Mesenchymal stem cell (in vitro differentiated cells and primary cell): ENCODE data around the gene FGD6. TPM values are rescaled to one million over a fixed set of nuclear protein-coding genes. Genes with fewer than 3 reads are reported as not detected.

Experiments used
- DNase-seq: peaks from one replicate; pipeline ENCODE4 v3.0.0-alpha.2; 2013
- H2AFZ ChIP-seq: one replicate; pipeline ENCODE4 v1.6.1; 2013; ENCODE audit warnings: low read depth, mild to moderate bottlenecking, control low read depth, inconsistent platforms, low read length, moderate library complexity
- H2AK5ac ChIP-seq: 2 replicates; pipeline ENCODE4 v1.6.1; 2013; ENCODE audit warnings: low read length, moderate library complexity, mild to moderate bottlenecking, inconsistent platforms; ENCODE audit not compliant: severe bottlenecking
- H2BK120ac ChIP-seq: one replicate; pipeline ENCODE4 v1.6.1; 2013; ENCODE audit warnings: low read depth, mild to moderate bottlenecking, inconsistent platforms, low read length, moderate library complexity
- H2BK12ac ChIP-seq, 2 experiments: one replicate each; pipeline ENCODE4 v1.6.1; 2013; ENCODE audit warnings: inconsistent platforms in 2 of 2, low read length in 2 of 2, mild to moderate bottlenecking in 2 of 2, moderate library complexity in 2 of 2, control low read depth in 1 of 2
- H2BK15ac ChIP-seq: one replicate; pipeline ENCODE4 v1.6.1; 2013; ENCODE audit warnings: mild to moderate bottlenecking, low read depth, inconsistent platforms; ENCODE audit not compliant: poor library complexity, severe bottlenecking
- H2BK5ac ChIP-seq: 2 replicates; pipeline ENCODE4 v1.6.1; 2013; ENCODE audit warnings: low read depth, mild to moderate bottlenecking, low read length, control low read depth, inconsistent platforms; ENCODE audit not compliant: poor library complexity, severe bottlenecking
- H3K14ac ChIP-seq, 2 experiments: one replicate each; pipeline ENCODE4 v1.6.1; 2013; ENCODE audit warnings: inconsistent platforms in 2 of 2, low read length in 2 of 2, control low read depth in 1 of 2, mild to moderate bottlenecking in 1 of 2, moderate library complexity in 1 of 2
- H3K18ac ChIP-seq, 2 experiments: one replicate each; pipeline ENCODE4 v1.6.1; 2013; ENCODE audit warnings: inconsistent platforms in 2 of 2, low read length in 2 of 2, control low read depth in 1 of 2, low read depth in 1 of 2, mild to moderate bottlenecking in 1 of 2
- H3K23ac ChIP-seq, 2 experiments: one replicate each; pipeline ENCODE4 v1.6.1; 2013; ENCODE audit warnings: inconsistent platforms in 2 of 2, low read length in 2 of 2, mild to moderate bottlenecking in 2 of 2, moderate library complexity in 2 of 2, control low read depth in 1 of 2
- H3K27ac ChIP-seq: 2 replicates; pipeline ENCODE4 v1.5.1; 2013; ENCODE audit warnings: mild to moderate bottlenecking, moderate library complexity, low read length, control low read depth, inconsistent platforms; ENCODE audit not compliant: poor library complexity, severe bottlenecking
- H3K27me3 ChIP-seq, 2 experiments: 2 replicates each; pipeline versions ENCODE4 v1.6.1 to v1.7.0; 2013; ENCODE audit warnings: low read length in 2 of 2, mild to moderate bottlenecking in 2 of 2, moderate library complexity in 2 of 2, control low read depth in 1 of 2, inconsistent platforms in 1 of 2; ENCODE audit not compliant: control insufficient read depth in 1 of 2, insufficient read depth in 1 of 2
- H3K36me3 ChIP-seq, 2 experiments: 2 replicates each; pipeline versions ENCODE4 v1.6.1 to v1.7.0; 2013; ENCODE audit warnings: low read length in 2 of 2, control low read depth in 1 of 2, inconsistent platforms in 1 of 2, low read depth in 1 of 2, mild to moderate bottlenecking in 1 of 2; ENCODE audit not compliant: insufficient read depth in 2 of 2, control insufficient read depth in 1 of 2
- H3K4ac ChIP-seq, 2 experiments: one replicate each; pipeline ENCODE4 v1.6.1; 2013; ENCODE audit warnings: inconsistent platforms in 2 of 2, low read length in 2 of 2, mild to moderate bottlenecking in 2 of 2, moderate library complexity in 2 of 2, control low read depth in 1 of 2, low read depth in 1 of 2
- H3K4me1 ChIP-seq: 2 replicates; pipeline ENCODE4 v1.6.1; 2013; ENCODE audit warnings: low read depth, low read length, control low read depth; ENCODE audit not compliant: control insufficient read depth, insufficient read depth
- H3K4me2 ChIP-seq: 2 replicates; pipeline ENCODE4 v1.6.1; 2013; ENCODE audit warnings: low read length, mild to moderate bottlenecking, inconsistent platforms; ENCODE audit not compliant: poor library complexity, severe bottlenecking
- H3K4me3 ChIP-seq, 2 experiments: 2 replicates each; pipeline versions ENCODE4 v1.5.1 to v1.7.0; 2013; ENCODE audit warnings: low read length in 2 of 2, mild to moderate bottlenecking in 2 of 2, control low read depth in 1 of 2, low read depth in 1 of 2; ENCODE audit not compliant: insufficient read depth in 1 of 2
- H3K79me1 ChIP-seq: replicated peaks from 2 replicates; pipeline ENCODE4 v1.6.1; 2013; ENCODE audit warnings: mild to moderate bottlenecking, control low read depth, low read length, inconsistent platforms; ENCODE audit not compliant: poor library complexity, severe bottlenecking
- H3K9ac ChIP-seq: 2 replicates; pipeline ENCODE4 v1.7.0; 2013; ENCODE audit warnings: mild to moderate bottlenecking, low read length, moderate library complexity
- H3K9me3 ChIP-seq: 2 replicates; pipeline ENCODE4 v1.7.0; 2013; ENCODE audit warnings: mild to moderate bottlenecking, low read length; ENCODE audit not compliant: control insufficient read depth
- H4K8ac ChIP-seq: one replicate; pipeline ENCODE4 v1.6.1; 2013; ENCODE audit warnings: inconsistent platforms, mild to moderate bottlenecking, low read length, moderate library complexity
- H4K91ac ChIP-seq: one replicate; pipeline ENCODE4 v1.6.1; 2013; ENCODE audit warnings: mild to moderate bottlenecking, low read length, inconsistent platforms
- WGBS: methylation state at CpG from one replicate; pipeline ENCODE4 v1.1.7; 2013; ENCODE audit warnings: mixed read lengths; 5-methylcytosine and 5-hydroxymethylcytosine counted together
- polyA plus RNA-seq, 2 experiments: library from polyadenylated mRNA; stranded (reverse); fragments of 200-250 nt; gene quantifications; one replicate each; pipeline ENCODE4 v1.2.3, GENCODE V29; 2013

FGD6 gene
- 3.5 TPM for polyA plus RNA-seq (2013, experiment 1 of 2)
- polyA plus RNA-seq (2013, experiment 2 of 2) = 3.6 TPM

- WGBS = under 1% methylated on average over 69 of the region's 75 CpGs
- Histone ChIP-seq H3K4ac (peak within 1 kb of the TSS; percentile 59 to 90), H3K27ac (peak within 1 kb of the TSS; percentile 97), H3K9me3 (no peaks in the 10 kb centered on the region), H4K91ac (peak within 1 kb of the TSS; percentile 76), H2AFZ (peak within 1 kb of the TSS; percentile 84), H4K8ac (peak within 1 kb of the TSS; percentile 92), H3K27me3 (no peaks in the 10 kb centered on the region), H3K4me3 (peak within 1 kb of the TSS; percentile 86 to 90), H3K4me1 (peaks cover 8% of the 10 kb centered on the region), H2BK15ac (peak within 1 kb of the TSS; percentile 34), H3K18ac (peak within 1 kb of the TSS; percentile 72 to 90), H3K4me2 (peak within 1 kb of the TSS; percentile 46), H3K9ac (peak within 1 kb of the TSS; percentile 94), H2AK5ac (no peak within 1 kb of the TSS), H3K14ac (peak within 1 kb of the TSS in 1 of 2 experiments; percentile 98), H2BK120ac (no peak within 1 kb of the TSS), H2BK12ac (peak within 1 kb of the TSS in 1 of 2 experiments; percentile 93), H3K79me1 (no peaks in the 10 kb centered on the region), H2BK5ac (peak within 1 kb of the TSS; percentile 87), H3K36me3 (no peaks in the 10 kb centered on the region), H3K23ac (peak within 1 kb of the TSS in 1 of 2 experiments; percentile 83)
- DNase-seq = peak; percentile 99
Measured at GRCh38 chr12:95217377-95218149, at the start of gene FGD6, which contains the start of gene VEZT. TSS of gene FGD6 (minus strand) at chr12:95217467. CDS start at chr12:95217240, 227 bp downstream. TSS of gene VEZT (plus strand) at chr12:95217807. CDS start at chr12:95217851, 44 bp downstream.

- H3K4me2 ChIP-seq = no peak overlapping the region
- no peak overlapping the region for H2AK5ac ChIP-seq
- no peak overlapping the region for H2BK12ac ChIP-seq
- H3K27me3 ChIP-seq = no peaks in the 10 kb centered on the region
- no peak overlapping the region for H3K4me3 ChIP-seq
- no peak overlapping the region for H3K18ac ChIP-seq
- no peak overlapping the region for H3K4ac ChIP-seq
- no peak overlapping the region for H3K23ac ChIP-seq
- no peak for DNase-seq
- H3K9ac ChIP-seq = no peak overlapping the region
- H4K8ac ChIP-seq = no peak overlapping the region
- 100% methylated on average over 3 of the region's 6 CpGs for WGBS
- no peaks in the 10 kb centered on the region for H3K4me1 ChIP-seq
- H4K91ac ChIP-seq = no peak overlapping the region
- H3K79me1 ChIP-seq = peaks cover 11% of the 10 kb centered on the region
- H3K9me3 ChIP-seq = no peaks in the 10 kb centered on the region
- H2BK15ac ChIP-seq = no peak overlapping the region
- no peak overlapping the region for H2AFZ ChIP-seq
- H2BK5ac ChIP-seq = no peak overlapping the region
- peaks cover 14 to 66% of the 10 kb centered on the region in 2 experiments for H3K36me3 ChIP-seq
- H2BK120ac ChIP-seq = no peak overlapping the region
- no peak overlapping the region for H3K27ac ChIP-seq
- no peak overlapping the region for H3K14ac ChIP-seq
Measured at GRCh38 chr12:95266254-95266653, 49.0 kb upstream of the FGD6 start.

GRCh38 chr12:95265765-95266164, 48.5 kb upstream of the FGD6 start:
- no peaks in the 10 kb centered on the region for H3K27me3 ChIP-seq
- H3K79me1 ChIP-seq = peaks cover 11% of the 10 kb centered on the region
- no peak for DNase-seq
- no peak overlapping the region for H3K4me3 ChIP-seq
- H4K8ac ChIP-seq = no peak overlapping the region
- no peaks in the 10 kb centered on the region for H3K4me1 ChIP-seq
- no peak overlapping the region for H3K14ac ChIP-seq
- H3K18ac ChIP-seq = no peak overlapping the region
- H2BK5ac ChIP-seq = no peak overlapping the region
- H4K91ac ChIP-seq = no peak overlapping the region
- H2AFZ ChIP-seq = no peak overlapping the region
- no peak overlapping the region for H2BK15ac ChIP-seq
- no peak overlapping the region for H3K23ac ChIP-seq
- WGBS = 100% methylated on average over 2 of the region's 2 CpGs
- H3K36me3 ChIP-seq = peaks cover 14 to 66% of the 10 kb centered on the region in 2 experiments
- no peak overlapping the region for H3K27ac ChIP-seq
- no peak overlapping the region for H3K4ac ChIP-seq
- H3K4me2 ChIP-seq = no peak overlapping the region
- H3K9me3 ChIP-seq = no peaks in the 10 kb centered on the region
- H3K9ac ChIP-seq = no peak overlapping the region
- no peak overlapping the region for H2BK12ac ChIP-seq
- no peak overlapping the region for H2BK120ac ChIP-seq
- no peak overlapping the region for H2AK5ac ChIP-seq

- Histone ChIP-seq H3K9me3 (no peaks in the 10 kb centered on the region), H2BK120ac (no peak overlapping the region)
- whole genome bisulfite sequencing = 76% methylated on average over 2 of the region's 3 CpGs
Measured at GRCh38 chr12:95262808-95263207, 45.5 kb upstream of the FGD6 start.

More at GRCh38 chr12:95262808-95263207, 45.5 kb upstream of the FGD6 start:
- Histone ChIP-seq H4K8ac (no peak overlapping the region), H3K4me1 (no peaks in the 10 kb centered on the region), H3K4me2 (no peak overlapping the region), H3K4ac (no peak overlapping the region), H3K23ac (no peak overlapping the region), H3K14ac (no peak overlapping the region), H3K18ac (no peak overlapping the region), H3K79me1 (peaks cover 10% of the 10 kb centered on the region), H3K9ac (no peak overlapping the region), H2BK12ac (no peak overlapping the region), H2AFZ (no peak overlapping the region), H4K91ac (no peak overlapping the region), H3K27ac (no peak overlapping the region), H3K27me3 (no peaks in the 10 kb centered on the region), H2BK15ac (no peak overlapping the region), H2AK5ac (no peak overlapping the region), H3K4me3 (no peak overlapping the region), H3K36me3 (peaks cover 14 to 64% of the 10 kb centered on the region in 2 experiments), H2BK5ac (no peak overlapping the region)
- no peak for DNase-seq
